Fibroblast of skin of right quadriceps (primary cell): ENCODE measurements around the gene RIOK2.
"Not testable (repeated sequence)": the region's sequence is repeated elsewhere in the genome, so short reads cannot be mapped to it uniquely, and the experiment has no call there.

ENCODE experiments used
- DNase-seq: peaks from one replicate; pipeline ENCODE4 v3.0.0-alpha.2; 2013

RIOK2 gene

GRCh38 chr5:97183100-97183929, at the start of gene RIOK2:
TSS of gene RIOK2 (minus strand) at chr5:97183247. CDS start at chr5:97183191, 56 bp downstream.
- DNase-seq: peak; percentile 96

- DNase-seq: peak; percentile 72
Observed at GRCh38 chr5:97231025-97231636, 48.1 kb upstream of the RIOK2 start.

- DNase-seq: no peak
Observed at GRCh38 chr5:97229688-97230285, 46.7 kb upstream of the RIOK2 start.

GRCh38 chr5:97229196-97229595, 46.1 kb upstream of the RIOK2 start:
- no peak for DNase-seq

- no peak for DNase-seq
Observed at GRCh38 chr5:97225222-97225621, 42.2 kb upstream of the RIOK2 start.

- peak; percentile 71 for DNase-seq
Observed at GRCh38 chr5:97224112-97224750, 41.2 kb upstream of the RIOK2 start.

- no peak for DNase-seq
Observed at GRCh38 chr5:97223596-97223995, 40.5 kb upstream of the RIOK2 start.

- no peak for DNase-seq
Observed at GRCh38 chr5:97209343-97209742, 26.3 kb upstream of the RIOK2 start.

GRCh38 chr5:97208714-97209113, 25.7 kb upstream of the RIOK2 start:
- DNase-seq: no peak

GRCh38 chr5:97208184-97208713, 25.2 kb upstream of the RIOK2 start:
- DNase-seq: no peak

- DNase-seq: no peak
Observed at GRCh38 chr5:97194366-97194765, 11.3 kb upstream of the RIOK2 start.

- DNase-seq: no peak
Observed at GRCh38 chr5:97193355-97193688, 10.3 kb upstream of the RIOK2 start.

GRCh38 chr5:97192580-97193354, 9.7 kb upstream of the RIOK2 start:
- peak; percentile 57 for DNase-seq

GRCh38 chr5:97191893-97192292, 8.8 kb upstream of the RIOK2 start:
- no peak for DNase-seq

- DNase-seq: not testable (repeated sequence)
Observed at GRCh38 chr5:97189523-97189922, 6.5 kb upstream of the RIOK2 start.

GRCh38 chr5:97183930-97184213, 825 bp upstream of the RIOK2 start:
- no peak for DNase-seq

GRCh38 chr5:97182571-97183099, 412 bp downstream of the RIOK2 start:
- peak; percentile 11 for DNase-seq

- no peak for DNase-seq
Observed at GRCh38 chr5:97181856-97182545, 1.0 kb downstream of the RIOK2 start.

GRCh38 chr5:97179457-97179856, 3.6 kb downstream of the RIOK2 start:
- DNase-seq: not testable (repeated sequence)

GRCh38 chr5:97172227-97172626, 10.8 kb downstream of the RIOK2 start:
- no peak for DNase-seq

- DNase-seq: no peak
Observed at GRCh38 chr5:97171703-97172102, 11.3 kb downstream of the RIOK2 start.

GRCh38 chr5:97167435-97167834, 15.6 kb downstream of the RIOK2 start:
- no peak for DNase-seq
